ENCODE data around the gene PTCHD1. TPM values are rescaled to one million over a fixed set of nuclear protein-coding genes. Genes with fewer than 3 reads are reported as not detected.

PTCHD1 gene
- total and polyA plus RNA-seq, 9 of the 15 experiments (the other 6 are each of a cell fraction or from before 2014, with no cell fraction given), result not detected

DNA sequence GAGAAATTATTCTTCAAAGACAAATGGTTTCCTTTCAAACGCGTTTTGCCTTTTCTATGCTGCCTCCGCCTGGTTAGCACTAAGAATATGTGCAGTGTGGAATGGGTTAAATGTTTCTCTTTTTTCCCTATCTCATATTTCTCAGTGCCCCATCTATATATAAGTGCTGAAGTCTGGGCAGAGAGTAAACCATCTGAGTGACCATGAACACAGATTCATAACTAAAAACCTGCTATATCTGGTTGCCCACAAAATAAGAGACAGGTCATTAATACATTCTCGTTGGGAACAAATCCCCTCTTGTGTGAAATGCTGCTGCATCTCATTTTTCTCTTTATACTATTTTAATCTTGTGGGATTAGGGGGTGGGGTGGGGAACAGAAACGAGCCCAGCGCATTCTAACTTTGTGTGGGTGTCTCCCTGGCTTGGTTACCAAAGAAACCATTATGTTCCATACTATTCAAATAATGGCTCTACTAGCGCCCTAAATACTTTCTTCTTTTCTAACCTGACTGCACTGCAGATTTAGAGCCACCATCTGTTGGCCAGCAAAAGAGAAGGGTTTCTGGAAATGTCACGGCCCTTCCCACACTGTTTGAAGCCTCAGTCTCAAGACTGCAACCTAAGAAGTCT, 42.2 kb upstream of the PTCHD1 start:
- Histone ChIP-seq H4K20me1 (replicated peaks; ENCODE audit: control insufficient read depth, insufficient read depth, low read length) (no peaks in the 10 kb centered on the region), H3K9me3 (replicated peaks; ENCODE audit: control insufficient read depth, insufficient read depth, low read depth, low read length) (no peaks in the 10 kb centered on the region), H3K9me1 (ENCODE audit: control insufficient read depth, insufficient read depth, low read length) (no peaks in the 10 kb centered on the region), H3K27me3 (ENCODE audit: control insufficient read depth in 2 of 2, insufficient read depth in 2 of 2, low read length in 2 of 2) (no peaks in the 10 kb centered on the region), H3K79me2 (ENCODE audit: control insufficient read depth, insufficient read depth, low read length) (no peaks in the 10 kb centered on the region), H3K27ac (ENCODE audit: extremely low read depth, low read depth, low read length) (no peak overlapping the region), H3K4me1 (replicated peaks in 1 of 2; ENCODE audit: control insufficient read depth in 2 of 2, insufficient read depth in 2 of 2, low read length in 2 of 2) (no peaks in the 10 kb centered on the region), H3K4me3 (no peak overlapping the region), H3K4me2 (ENCODE audit: insufficient read depth, low read length) (no peak overlapping the region), H2AFZ (ENCODE audit: low read depth, low read length) (no peak overlapping the region), H3K9ac (ENCODE audit: insufficient read depth in 1 of 2, low read depth in 2 of 2, low read length in 2 of 2) (no peak overlapping the region), H3K36me3 (ENCODE audit: control insufficient read depth, insufficient read depth, low read length) (no peaks in the 10 kb centered on the region)
- ATAC-seq, result no peak
- no peak for FAIRE-seq
- in situ Hi-C loops (cut with MboI) (no loop called here), intact Hi-C loops (cut with micrococcal nuclease) (no loop called here)
- POLR2A ChIA-PET, result no interaction called here
- CTCF ChIA-PET (ENCODE audit: low intra/inter-chr PET ratio), result no interaction called here
- BruUV-seq (replicated peaks), result no TSS peak
- WGBS (ENCODE audit: insufficient coverage, low coverage, missing lambda C conversion rate), result 1% methylated on average over 6 of the region's 8 CpGs
- TF ChIP-seq, protein P1, sequence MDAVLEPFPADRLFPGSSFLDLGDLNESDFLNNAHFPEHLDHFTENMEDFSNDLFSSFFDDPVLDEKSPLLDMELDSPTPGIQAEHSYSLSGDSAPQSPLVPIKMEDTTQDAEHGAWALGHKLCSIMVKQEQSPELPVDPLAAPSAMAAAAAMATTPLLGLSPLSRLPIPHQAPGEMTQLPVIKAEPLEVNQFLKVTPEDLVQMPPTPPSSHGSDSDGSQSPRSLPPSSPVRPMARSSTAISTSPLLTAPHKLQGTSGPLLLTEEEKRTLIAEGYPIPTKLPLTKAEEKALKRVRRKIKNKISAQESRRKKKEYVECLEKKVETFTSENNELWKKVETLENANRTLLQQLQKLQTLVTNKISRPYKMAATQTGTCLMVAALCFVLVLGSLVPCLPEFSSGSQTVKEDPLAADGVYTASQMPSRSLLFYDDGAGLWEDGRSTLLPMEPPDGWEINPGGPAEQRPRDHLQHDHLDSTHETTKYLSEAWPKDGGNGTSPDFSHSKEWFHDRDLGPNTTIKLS (IDR thresholded peaks at IDR 0.05; ENCODE audit: borderline replicate concordance, low read depth), result no peak
- TF ChIP-seq L3MBTL2 (IDR thresholded peaks at IDR 0.05), result no peak
- no peak for TF ChIP-seq RBM17 (IDR thresholded peaks at IDR 0.05; ENCODE audit: borderline replicate concordance, low read depth, low read length)
- TF ChIP-seq RCOR1 (IDR thresholded peaks at IDR 0.05; ENCODE audit: borderline replicate concordance in 1 of 2, low read depth in 2 of 2, low read length in 2 of 2), result no peak
- TF ChIP-seq PCBP2 (IDR thresholded peaks at IDR 0.05; ENCODE audit: low read depth, low read length, poor library complexity, severe bottlenecking), result no peak
- TF ChIP-seq, protein P2, sequence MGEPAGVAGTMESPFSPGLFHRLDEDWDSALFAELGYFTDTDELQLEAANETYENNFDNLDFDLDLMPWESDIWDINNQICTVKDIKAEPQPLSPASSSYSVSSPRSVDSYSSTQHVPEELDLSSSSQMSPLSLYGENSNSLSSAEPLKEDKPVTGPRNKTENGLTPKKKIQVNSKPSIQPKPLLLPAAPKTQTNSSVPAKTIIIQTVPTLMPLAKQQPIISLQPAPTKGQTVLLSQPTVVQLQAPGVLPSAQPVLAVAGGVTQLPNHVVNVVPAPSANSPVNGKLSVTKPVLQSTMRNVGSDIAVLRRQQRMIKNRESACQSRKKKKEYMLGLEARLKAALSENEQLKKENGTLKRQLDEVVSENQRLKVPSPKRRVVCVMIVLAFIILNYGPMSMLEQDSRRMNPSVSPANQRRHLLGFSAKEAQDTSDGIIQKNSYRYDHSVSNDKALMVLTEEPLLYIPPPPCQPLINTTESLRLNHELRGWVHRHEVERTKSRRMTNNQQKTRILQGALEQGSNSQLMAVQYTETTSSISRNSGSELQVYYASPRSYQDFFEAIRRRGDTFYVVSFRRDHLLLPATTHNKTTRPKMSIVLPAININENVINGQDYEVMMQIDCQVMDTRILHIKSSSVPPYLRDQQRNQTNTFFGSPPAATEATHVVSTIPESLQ (CRISPR knock-in tag; IDR thresholded peaks at IDR 0.05), result no peak
- TF ChIP-seq, protein P3, sequence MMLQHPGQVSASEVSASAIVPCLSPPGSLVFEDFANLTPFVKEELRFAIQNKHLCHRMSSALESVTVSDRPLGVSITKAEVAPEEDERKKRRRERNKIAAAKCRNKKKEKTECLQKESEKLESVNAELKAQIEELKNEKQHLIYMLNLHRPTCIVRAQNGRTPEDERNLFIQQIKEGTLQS (IDR thresholded peaks at IDR 0.05), result no peak
- TF ChIP-seq, protein P3 (CRISPR knock-in tag; conservative IDR thresholded peaks at IDR 0.05), result no peak
- no peak for TF ChIP-seq YBX1 (IDR thresholded peaks at IDR 0.05)
- TF ChIP-seq, protein P4, sequence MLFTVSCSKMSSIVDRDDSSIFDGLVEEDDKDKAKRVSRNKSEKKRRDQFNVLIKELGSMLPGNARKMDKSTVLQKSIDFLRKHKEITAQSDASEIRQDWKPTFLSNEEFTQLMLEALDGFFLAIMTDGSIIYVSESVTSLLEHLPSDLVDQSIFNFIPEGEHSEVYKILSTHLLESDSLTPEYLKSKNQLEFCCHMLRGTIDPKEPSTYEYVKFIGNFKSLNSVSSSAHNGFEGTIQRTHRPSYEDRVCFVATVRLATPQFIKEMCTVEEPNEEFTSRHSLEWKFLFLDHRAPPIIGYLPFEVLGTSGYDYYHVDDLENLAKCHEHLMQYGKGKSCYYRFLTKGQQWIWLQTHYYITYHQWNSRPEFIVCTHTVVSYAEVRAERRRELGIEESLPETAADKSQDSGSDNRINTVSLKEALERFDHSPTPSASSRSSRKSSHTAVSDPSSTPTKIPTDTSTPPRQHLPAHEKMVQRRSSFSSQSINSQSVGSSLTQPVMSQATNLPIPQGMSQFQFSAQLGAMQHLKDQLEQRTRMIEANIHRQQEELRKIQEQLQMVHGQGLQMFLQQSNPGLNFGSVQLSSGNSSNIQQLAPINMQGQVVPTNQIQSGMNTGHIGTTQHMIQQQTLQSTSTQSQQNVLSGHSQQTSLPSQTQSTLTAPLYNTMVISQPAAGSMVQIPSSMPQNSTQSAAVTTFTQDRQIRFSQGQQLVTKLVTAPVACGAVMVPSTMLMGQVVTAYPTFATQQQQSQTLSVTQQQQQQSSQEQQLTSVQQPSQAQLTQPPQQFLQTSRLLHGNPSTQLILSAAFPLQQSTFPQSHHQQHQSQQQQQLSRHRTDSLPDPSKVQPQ (CRISPR knock-in tag; IDR thresholded peaks at IDR 0.05; ENCODE audit: borderline replicate concordance), result no peak
- TF ChIP-seq, protein P5, sequence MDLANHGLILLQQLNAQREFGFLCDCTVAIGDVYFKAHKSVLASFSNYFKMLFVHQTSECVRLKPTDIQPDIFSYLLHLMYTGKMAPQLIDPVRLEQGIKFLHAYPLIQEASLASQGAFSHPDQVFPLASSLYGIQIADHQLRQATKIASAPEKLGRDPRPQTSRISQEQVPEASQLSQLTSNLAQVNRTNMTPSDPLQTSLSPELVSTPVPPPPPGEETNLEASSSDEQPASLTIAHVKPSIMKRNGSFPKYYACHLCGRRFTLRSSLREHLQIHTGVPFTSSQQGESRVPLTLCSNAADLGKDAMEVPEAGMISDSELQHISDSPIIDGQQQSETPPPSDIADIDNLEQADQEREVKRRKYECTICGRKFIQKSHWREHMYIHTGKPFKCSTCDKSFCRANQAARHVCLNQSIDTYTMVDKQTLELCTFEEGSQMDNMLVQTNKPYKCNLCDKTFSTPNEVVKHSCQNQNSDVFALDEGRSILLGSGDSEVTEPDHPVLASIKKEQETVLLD (IDR thresholded peaks at IDR 0.05), result no peak
- no peak for TF ChIP-seq SP1 (CRISPR knock-in tag; IDR thresholded peaks at IDR 0.05)
- no peak for TF ChIP-seq MTA2 (IDR thresholded peaks at IDR 0.05; ENCODE audit: low read depth)
- DNase-seq (ENCODE audit: extremely low read depth in 1 of 4, low spot score in 3 of 4), result no peak

Data from K562 (cell line).